CD4-positive, alpha-beta T cell treated with Interleukin-4 for 1 hour (primary cell): Measurements from ENCODE around the gene IL2RA.
"Not testable (repeated sequence)": the region's sequence is repeated elsewhere in the genome, so short reads cannot be mapped to it uniquely, and the experiment has no call there.

Experiments used
- DNase-seq, 2 donors: peaks; one replicate each; pipeline ENCODE4 v3.0.0-alpha.2; 2020 to 2022

IL2RA gene

DNA sequence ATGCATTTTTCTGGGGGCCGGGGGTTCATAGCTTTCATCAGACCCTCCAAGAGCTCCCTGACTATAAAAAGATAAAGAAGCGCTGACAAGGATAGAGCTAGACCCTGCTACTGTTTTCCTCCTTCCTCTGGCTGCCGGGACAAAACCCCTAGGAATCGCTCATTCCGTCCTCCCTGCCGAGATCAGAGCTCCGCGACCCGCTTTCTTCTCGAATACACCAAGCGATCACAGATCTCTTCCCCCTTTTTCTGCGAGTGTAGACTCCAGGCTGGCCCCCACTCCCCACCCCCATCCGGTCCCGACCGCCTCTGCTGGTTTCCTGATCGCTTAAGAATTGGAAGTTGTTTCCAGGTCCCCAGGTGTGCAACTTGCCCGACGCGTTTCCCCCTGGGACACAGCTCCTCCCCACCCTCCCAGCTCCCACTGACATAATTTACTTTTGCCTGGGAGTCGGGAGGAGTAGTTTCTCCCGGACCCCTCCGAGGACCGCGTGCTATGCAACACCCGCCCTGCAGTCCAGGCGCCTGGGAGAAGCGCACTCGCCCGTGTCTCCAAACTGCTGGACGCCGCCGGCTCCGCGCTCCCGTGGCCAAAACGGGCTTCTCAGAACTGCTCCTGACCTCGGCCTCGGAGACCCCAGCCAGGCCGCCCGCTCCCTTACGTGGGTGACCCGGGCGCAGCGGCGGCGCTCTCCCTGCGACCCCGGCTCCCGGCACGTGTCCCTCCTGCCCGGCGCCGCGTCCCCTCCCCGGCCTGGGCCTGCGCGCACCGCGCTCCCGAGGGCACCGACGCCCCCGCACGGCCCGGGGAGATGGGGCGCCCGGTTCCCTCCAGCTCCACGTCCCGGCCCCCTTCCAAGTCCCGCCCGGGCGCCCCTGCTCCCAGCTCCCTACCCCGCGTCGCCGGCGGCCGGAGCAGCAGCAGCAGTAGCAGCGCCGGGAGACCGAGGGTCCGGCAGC lies 85.4 kb downstream of the IL2RA start:
- DNase-seq = peak in 1 of 2 donors; percentile 43

- DNase-seq = peak; percentile 73 to 80
Observed at GRCh38 chr10:5975641-5976473, 86.3 kb downstream of the IL2RA start.

DNA sequence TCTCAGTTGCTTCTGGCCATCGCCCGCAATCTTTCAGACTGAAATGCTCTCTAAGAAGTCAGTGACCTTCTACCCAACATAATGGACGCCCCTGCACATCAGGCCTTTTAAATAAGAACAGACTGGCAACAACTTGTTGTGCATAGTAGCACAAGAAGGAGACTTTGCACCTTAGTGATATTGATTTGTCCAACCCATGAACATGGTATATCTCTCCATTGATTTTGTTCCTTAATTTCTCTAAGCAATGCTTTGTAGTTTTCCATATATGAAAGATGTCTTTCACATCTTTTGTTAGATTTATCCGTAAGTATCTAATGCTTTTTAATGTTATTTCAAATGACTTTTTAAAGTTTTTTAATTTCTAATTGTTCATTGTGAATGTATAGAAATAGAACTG lies 89.1 kb downstream of the IL2RA start:
- no peak for DNase-seq

- no peak for DNase-seq
Observed at GRCh38 chr10:5971886-5972285, 90.3 kb downstream of the IL2RA start.

GRCh38 chr10:5971315-5971832 lies 90.8 kb downstream of the IL2RA start:
- peak in 1 of 2 donors; percentile 37 for DNase-seq

DNA sequence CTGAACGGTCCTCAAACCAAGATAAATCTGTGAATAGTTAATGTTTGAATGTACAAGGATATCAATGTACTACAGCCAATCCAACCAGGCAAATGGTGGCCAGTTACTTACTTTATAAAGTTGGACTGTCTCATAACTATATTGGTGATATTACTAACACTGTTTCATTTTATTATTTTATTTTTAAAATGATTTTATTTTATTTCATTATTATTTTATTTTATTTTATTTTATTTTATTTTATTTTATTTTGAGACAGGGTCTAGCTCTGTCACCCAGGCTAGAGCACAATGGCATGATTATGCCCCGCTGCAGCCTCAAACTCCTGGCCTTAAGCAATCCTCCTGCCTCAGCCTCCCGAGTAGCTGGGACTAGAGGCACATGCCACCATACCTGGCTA lies 91.6 kb downstream of the IL2RA start:
- DNase-seq = no peak

GRCh38 chr10:5970066-5970465 lies 92.1 kb downstream of the IL2RA start:
- no peak for DNase-seq

GRCh38 chr10:5968681-5969453 lies 93.3 kb downstream of the IL2RA start:
- DNase-seq = no peak

- no peak for DNase-seq
Observed at GRCh38 chr10:5968037-5968680, 94.0 kb downstream of the IL2RA start.

GRCh38 chr10:5965266-5965665 lies 96.9 kb downstream of the IL2RA start:
- DNase-seq = no peak

GRCh38 chr10:5964736-5965135 lies 97.4 kb downstream of the IL2RA start:
- no peak for DNase-seq

DNA sequence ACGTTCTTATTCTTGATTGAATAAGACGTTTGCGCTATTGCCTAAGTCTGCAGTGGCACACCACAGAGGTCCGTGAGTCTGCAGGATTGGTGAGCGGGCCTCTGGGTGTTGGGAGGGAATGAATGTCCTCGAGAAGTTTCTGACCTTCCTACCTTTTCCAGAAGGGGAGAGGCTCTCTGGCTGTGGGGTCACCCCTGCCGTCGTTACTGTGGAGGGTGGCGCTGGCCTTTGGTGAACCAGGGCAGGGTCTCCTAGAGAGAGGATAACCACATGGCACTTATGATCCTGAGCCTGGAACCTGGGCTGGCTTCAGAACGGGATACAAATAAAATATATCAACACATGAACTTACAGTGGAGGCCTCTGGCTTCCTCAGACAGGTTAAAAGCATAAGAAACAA lies 98.6 kb downstream of the IL2RA start:
- no peak for DNase-seq

- DNase-seq = no peak
Observed at GRCh38 chr10:5963071-5963470, 99.1 kb downstream of the IL2RA start.

DNA sequence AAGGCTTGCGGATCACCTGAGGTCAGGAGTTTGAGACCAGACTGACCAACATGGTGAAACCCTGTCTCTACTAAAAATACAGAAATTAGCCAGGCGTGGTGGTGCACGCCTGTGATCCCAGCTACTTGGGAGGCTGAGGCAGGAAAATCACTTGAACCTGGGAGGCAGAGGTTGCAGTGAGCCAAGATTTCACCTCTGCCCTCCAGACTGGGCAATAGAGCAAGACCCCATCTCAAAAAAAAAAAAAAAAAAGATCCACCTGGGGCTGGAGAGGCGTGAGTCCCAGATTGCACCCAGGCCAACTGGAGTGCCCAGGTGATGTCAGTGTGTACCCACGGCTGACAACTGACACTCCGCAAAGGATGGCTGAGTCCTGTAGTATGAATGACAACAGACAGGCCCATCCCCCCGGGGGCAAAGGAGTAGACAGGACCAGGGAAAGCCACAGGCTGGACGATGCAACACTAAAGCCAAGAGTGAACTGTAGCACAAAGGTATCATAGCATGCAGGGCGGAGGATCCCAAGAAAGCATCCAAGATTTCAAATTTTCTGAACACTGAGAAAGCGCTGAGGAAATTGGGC lies 99.7 kb downstream of the IL2RA start:
- not testable (repeated sequence) for DNase-seq

DNA sequence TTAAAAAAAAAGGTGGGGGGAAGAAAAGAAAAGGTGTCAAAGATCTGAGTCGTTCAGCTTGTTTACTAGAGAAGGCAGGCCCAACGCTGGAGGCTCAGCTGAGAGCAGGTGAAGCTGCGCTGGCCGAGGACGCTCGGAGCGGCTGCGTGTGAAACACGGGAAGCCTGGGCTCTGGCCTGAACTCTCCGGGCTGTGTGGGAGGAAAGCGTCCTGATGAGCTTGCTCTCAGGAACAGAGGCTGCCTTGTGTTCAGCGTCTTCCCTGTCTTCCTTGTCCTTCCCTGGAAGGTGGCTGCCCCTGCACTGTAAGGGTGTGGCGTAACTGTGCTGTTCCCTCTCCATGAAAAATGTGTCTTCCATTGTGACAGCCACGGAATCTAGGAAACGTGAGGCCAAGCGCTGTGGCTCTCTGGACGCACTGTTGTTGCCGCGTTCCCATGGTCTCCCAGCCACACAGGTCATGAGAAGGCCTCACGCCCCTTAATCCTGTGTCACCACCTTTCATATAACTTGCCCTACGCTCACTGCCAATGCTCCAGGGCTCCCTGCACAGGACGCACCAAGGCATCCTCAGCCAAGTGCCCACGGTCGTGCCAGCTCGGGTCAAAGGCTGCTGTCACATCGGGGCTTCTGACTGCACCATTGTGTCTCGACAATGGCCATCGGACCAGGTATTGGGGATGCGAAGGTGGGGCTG lies 100.6 kb downstream of the IL2RA start:
- DNase-seq = no peak

DNA sequence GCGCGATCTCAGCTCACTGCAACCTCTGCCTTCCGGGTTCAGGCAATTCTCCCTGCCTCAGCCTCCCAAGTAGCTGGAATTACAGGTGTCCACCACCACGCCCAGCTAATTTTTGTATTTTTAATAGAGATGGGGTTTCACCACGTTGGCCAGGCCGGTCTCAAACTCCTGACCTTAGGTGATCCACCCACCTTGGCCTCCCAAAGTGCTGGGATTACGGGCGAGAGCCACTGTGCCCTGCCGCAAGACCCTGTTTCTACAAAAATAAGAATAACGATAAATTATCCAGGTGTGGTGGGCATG lies 101.2 kb downstream of the IL2RA start:
- DNase-seq = not testable (repeated sequence)
